Subcutaneous abdominal adipose tissue (tissue), 5 donors: ENCODE results near the gene PARK7.
A peak's percentile ranks its signal among the peaks of the same experiment; 100 is the strongest.

Experiments
- H3K27ac ChIP-seq: one replicate; pipeline ENCODE4 v1.7.0; 2013; ENCODE audit warnings: low read depth, mild to moderate bottlenecking, inconsistent platforms, low read length, moderate library complexity
- H3K27me3 ChIP-seq, 5 donors: one replicate each; pipeline ENCODE4 v1.7.0; 2013; ENCODE audit warnings: low read length in 5 of 5, inconsistent platforms in 1 of 5; ENCODE audit not compliant: control insufficient read depth in 5 of 5, insufficient read depth in 4 of 5
- H3K36me3 ChIP-seq, 5 donors: one replicate each; pipeline ENCODE4 v1.7.0; 2013; ENCODE audit warnings: low read length in 5 of 5; ENCODE audit not compliant: control insufficient read depth in 5 of 5, insufficient read depth in 5 of 5
- H3K4me1 ChIP-seq, 5 donors: one replicate each; pipeline ENCODE4 v1.7.0; 2013; ENCODE audit warnings: low read length in 5 of 5, mild to moderate bottlenecking in 3 of 5, moderate library complexity in 1 of 5; ENCODE audit not compliant: control insufficient read depth in 5 of 5, insufficient read depth in 5 of 5
- H3K4me3 ChIP-seq, 5 donors: one replicate each; pipeline ENCODE4 v1.7.0; 2013; ENCODE audit warnings: low read length in 5 of 5, low read depth in 1 of 5
- H3K9ac ChIP-seq, 5 donors: one replicate each; pipeline ENCODE4 v1.7.0; 2013; ENCODE audit warnings: low read length in 5 of 5, mild to moderate bottlenecking in 4 of 5, moderate library complexity in 3 of 5
- H3K9me3 ChIP-seq, 5 donors: one replicate each; pipeline ENCODE4 v1.7.0; 2013; ENCODE audit warnings: low read length in 5 of 5; ENCODE audit not compliant: control insufficient read depth in 5 of 5
- donor health status: healthy.
- donor health status: healthy.
- donor health status: healthy.
- donor health status: healthy.
- donor health status: healthy.

PARK7 gene

DNA sequence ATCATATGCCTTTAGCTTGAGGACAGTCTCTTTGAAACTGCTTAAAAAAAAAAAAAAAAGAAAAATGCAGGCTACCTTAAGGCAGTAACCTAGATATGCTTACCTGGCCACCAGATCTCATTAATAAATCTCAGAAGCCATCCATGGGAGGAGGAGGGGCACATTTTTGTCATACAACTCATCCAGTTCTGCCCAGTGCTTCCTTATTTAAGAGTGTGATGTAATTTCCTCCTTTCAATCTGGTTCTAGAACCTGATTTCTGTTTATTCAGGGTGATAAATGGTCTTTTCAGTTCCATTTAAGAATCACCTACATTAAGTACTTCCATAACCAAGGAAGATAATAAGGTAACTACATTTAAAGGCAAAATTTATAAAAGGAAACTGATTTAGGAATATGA is 58.5 kb downstream of the PARK7 start:
- H3K27me3 ChIP-seq = no peaks in the 10 kb centered on the region
- H3K9me3 ChIP-seq = no peaks in the 10 kb centered on the region
- H3K4me3 ChIP-seq = no peak overlapping the region
- peak overlapping the region in 1 of 5 donors; percentile 7 for H3K9ac ChIP-seq
- H3K36me3 ChIP-seq = peaks cover 0 to 3% (median 0%) of the 10 kb centered on the region in 5 donors
- no peak overlapping the region for H3K27ac ChIP-seq
- H3K4me1 ChIP-seq = peaks cover 3 to 70% (median 41%) of the 10 kb centered on the region in 5 donors

DNA sequence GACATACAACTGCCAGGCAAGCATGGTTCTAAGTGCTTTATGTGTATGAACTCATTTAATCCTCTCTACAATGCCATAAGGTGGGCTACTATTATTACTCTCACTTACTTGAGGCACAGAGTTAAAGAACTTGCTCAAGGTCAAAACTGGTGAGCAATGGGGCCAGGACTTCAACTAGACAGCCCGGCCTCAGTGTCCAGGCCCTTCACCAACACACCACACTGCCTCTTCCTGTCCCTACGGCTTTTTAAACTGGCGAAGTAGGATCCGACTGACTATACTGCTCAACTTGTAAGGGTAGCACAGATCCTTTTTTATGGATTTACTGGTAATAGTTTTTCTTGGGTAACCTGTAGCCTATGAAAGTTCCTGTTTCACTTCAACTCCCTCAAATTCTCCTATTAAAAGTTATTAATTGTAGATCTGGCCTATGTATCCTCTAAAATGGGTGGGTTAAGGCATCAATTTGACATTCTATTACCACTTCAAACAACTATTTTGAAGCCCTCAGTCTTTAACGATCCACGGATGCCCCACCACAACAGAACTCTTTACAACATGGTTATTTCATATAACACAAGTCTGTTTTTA is 60.3 kb downstream of the PARK7 start:
- Histone ChIP-seq H3K9ac (no peak overlapping the region), H3K4me1 (peaks cover 2 to 61% (median 35%) of the 10 kb centered on the region in 5 donors), H3K4me3 (peak overlapping the region in 2 of 5 donors; percentile 37 to 89), H3K36me3 (peaks cover 0 to 3% (median 0%) of the 10 kb centered on the region in 5 donors), H3K27ac (peak overlapping the region; percentile 26), H3K9me3 (no peaks in the 10 kb centered on the region), H3K27me3 (no peaks in the 10 kb centered on the region)

DNA sequence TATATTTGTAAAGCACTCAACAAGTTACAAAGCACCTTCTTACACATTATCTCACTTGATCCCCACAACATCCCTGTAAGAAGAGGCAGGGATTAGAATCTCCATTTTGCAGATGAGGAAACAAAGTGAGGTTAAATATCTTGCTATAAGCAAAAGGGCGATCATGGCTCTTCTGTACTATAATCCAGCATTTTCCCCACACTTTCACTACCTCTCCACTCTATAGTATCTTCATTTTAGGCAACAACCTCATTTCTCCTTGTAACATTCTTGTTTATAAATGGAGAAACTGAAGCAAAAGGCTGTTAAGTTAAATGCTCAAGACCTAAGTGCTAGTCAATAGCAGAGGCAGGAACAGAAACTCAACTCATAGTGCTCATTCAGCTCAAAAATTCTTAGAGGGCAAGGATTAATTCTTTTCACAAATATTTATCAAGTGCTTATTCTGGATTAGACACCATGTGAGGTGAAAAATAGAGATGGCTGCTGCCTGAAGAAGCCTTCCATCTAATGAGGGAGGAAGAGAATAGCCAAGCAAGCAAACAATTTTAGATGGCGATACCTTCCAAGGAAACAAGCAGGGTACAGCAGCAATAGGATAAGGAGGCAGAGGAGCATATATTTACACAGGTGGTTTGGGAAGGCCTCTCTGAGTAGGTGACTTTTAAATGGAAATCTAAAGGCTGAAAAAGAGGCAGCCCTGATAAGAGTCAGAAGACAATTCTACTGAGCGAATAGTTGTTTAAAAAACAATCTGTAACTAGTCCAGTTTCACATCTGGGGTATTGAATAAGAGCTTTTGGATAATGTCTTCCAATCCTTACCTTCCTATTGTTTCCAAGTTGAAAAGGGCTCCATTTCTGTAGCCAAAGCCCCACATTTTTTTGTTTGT is 61.1 kb downstream of the PARK7 start:
- Histone ChIP-seq H3K27ac (peak overlapping the region; percentile 26), H3K9me3 (no peaks in the 10 kb centered on the region), H3K36me3 (peaks cover 0 to 3% (median 0%) of the 10 kb centered on the region in 5 donors), H3K9ac (peak overlapping the region in 1 of 5 donors; percentile 26), H3K27me3 (no peaks in the 10 kb centered on the region), H3K4me3 (peak overlapping the region; percentile 15 to 98 (median 84)), H3K4me1 (peaks cover 4 to 61% (median 39%) of the 10 kb centered on the region in 5 donors)

DNA sequence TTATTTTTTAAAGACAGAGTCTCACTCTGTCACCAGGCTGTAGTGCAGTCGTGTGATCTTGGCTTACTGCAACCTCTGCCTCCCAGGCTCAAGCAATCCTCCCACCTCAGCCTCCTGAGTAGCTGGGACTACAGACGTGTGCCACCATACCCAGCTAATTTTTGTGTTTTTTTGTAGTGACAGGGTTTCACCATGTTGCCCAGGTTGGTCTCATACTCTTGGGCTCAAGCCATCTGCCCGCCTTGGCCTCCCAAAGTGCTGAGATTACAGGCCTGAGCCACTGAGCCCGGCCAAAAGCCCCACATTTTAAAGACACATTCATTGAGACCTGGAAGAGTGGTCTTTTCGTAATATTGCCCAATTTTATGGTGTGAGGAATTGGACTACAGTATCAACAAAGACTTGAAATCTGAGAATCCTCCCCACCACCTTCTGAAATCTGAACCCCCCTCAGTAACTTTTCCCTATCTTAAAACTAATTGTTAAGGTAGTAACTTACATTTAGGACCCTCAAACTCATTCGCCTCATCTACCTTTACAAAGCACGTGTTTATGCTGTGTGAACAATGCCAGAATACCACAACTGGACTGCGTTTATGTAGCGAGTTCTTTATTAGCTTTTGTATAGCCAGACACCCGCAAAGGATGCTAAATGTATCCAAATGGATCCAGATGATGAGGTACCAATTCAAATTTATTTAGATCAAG is 61.9 kb downstream of the PARK7 start:
- no peaks in the 10 kb centered on the region for H3K27me3 ChIP-seq
- peak overlapping the region in 2 of 5 donors; percentile 0 to 93 for H3K9ac ChIP-seq
- H3K9me3 ChIP-seq = no peaks in the 10 kb centered on the region
- peak overlapping the region; percentile 79 to 98 (median 87) for H3K4me3 ChIP-seq
- H3K4me1 ChIP-seq = peaks cover 4 to 65% (median 43%) of the 10 kb centered on the region in 5 donors
- no peak overlapping the region for H3K27ac ChIP-seq
- H3K36me3 ChIP-seq = peaks cover 0 to 3% (median 0%) of the 10 kb centered on the region in 5 donors

DNA sequence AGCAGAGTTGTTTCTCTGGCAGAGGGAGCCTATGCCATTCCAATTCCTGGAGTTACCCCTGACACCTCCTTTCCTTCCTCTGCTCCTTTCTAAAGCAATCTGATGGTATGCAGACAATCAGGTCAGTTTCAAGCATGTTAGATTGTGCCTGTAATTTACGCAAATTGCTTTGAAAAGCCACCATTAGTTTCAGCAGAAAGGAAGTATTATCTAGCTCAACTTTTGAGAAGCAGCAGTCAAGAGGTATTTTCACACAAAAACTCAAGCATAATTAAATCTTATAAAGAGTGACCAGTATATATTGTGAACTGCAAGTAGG is 62.4 kb downstream of the PARK7 start:
- peak overlapping the region; percentile 79 to 98 (median 87) for H3K4me3 ChIP-seq
- H3K27ac ChIP-seq = no peak overlapping the region
- H3K36me3 ChIP-seq = peaks cover 0 to 3% (median 0%) of the 10 kb centered on the region in 5 donors
- peak overlapping the region in 2 of 5 donors; percentile 0 to 93 for H3K9ac ChIP-seq
- peaks cover 4 to 70% (median 43%) of the 10 kb centered on the region in 5 donors for H3K4me1 ChIP-seq
- H3K27me3 ChIP-seq = no peaks in the 10 kb centered on the region
- H3K9me3 ChIP-seq = no peaks in the 10 kb centered on the region

DNA sequence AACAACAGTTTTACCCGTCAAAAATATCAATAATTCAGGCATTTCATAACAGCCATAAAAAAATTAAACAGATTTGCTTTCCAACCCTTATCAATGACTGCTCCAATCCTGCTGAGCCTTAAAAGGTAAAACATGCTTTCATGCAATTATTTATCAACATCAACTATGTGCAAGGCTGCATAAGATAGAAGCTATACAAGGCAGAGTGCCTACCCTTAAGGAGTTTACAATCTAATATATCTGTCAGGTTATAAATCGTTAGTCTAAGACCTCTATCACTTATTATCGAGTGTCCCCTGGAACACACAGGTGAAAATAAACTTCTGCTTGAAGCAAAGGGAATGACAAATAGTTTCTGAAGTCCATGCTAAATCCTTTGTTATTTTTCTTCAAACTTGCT is 62.8 kb downstream of the PARK7 start:
- H3K4me3 ChIP-seq = peak overlapping the region; percentile 79 to 98 (median 87)
- peaks cover 4 to 73% (median 43%) of the 10 kb centered on the region in 5 donors for H3K4me1 ChIP-seq
- peaks cover 0 to 3% (median 0%) of the 10 kb centered on the region in 5 donors for H3K36me3 ChIP-seq
- H3K9ac ChIP-seq = peak overlapping the region in 3 of 5 donors; percentile 0 to 93 (median 74)
- no peak overlapping the region for H3K27ac ChIP-seq
- H3K9me3 ChIP-seq = no peaks in the 10 kb centered on the region
- H3K27me3 ChIP-seq = no peaks in the 10 kb centered on the region

DNA sequence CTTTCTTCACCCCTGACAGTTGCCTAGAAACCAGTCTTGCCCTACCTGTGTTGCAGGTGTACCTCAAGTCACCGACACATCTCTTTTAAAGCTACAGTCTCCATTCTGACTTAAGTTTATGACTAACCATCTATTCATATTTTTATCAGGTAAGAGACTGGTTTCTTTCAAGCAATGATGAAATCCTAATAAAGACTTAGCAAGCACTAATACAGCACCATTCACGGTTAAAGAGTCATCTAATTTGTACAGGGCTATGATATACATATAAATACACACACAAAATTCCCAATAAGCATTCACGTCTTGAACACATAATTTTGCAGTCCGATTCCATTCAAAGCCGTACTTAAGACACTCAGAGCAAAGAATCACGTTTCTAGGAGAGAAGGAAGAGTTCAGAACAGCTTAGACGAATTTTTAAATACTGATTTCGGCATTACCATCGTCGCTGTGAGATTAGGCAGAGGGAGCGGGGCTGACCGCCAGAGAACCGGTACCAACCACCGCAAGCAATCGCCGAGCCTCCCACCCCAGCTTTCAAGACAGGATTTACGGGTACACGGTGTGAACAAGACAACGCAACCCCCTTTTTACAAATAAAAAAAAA is 63.7 kb downstream of the PARK7 start:
- Histone ChIP-seq H3K4me1 (peaks cover 4 to 68% (median 38%) of the 10 kb centered on the region in 5 donors), H3K4me3 (peak overlapping the region; percentile 79 to 98 (median 87)), H3K36me3 (peaks cover 0 to under 1% (median 0%) of the 10 kb centered on the region in 5 donors), H3K9me3 (no peaks in the 10 kb centered on the region), H3K27me3 (no peaks in the 10 kb centered on the region), H3K27ac (peak overlapping the region; percentile 39), H3K9ac (peak overlapping the region; percentile 49 to 95 (median 74))

DNA sequence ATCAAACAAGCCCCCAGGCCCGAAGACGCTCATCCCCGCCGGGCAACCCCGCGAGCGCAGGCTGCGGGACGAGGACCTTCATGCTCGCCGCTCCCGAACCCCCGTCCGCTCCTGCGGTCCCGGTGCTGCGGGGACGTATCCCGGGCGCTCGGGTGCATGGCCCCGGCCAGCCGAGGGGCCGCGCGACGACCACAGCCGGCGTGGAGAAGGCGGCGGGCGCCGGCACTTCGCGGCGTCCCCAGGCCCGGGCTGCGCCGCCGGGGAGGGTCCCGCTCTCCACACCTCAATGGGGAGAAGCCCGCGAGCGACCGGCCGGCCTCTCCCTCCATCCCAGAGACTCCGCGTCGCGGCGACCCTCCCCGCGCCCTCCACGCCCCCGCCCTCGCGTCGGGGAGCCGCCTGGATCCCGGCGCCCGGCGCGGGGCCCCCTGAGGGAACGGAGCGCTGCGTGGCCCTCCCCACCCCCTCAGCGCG is 64.2 kb downstream of the PARK7 start:
- H3K4me1 ChIP-seq = peaks cover 4 to 63% (median 37%) of the 10 kb centered on the region in 5 donors
- H3K36me3 ChIP-seq = no peaks in the 10 kb centered on the region
- peak overlapping the region; percentile 79 to 98 (median 87) for H3K4me3 ChIP-seq
- H3K27ac ChIP-seq = peak overlapping the region; percentile 39
- no peaks in the 10 kb centered on the region for H3K9me3 ChIP-seq
- H3K9ac ChIP-seq = peak overlapping the region; percentile 49 to 95 (median 74)
- H3K27me3 ChIP-seq = no peaks in the 10 kb centered on the region

DNA sequence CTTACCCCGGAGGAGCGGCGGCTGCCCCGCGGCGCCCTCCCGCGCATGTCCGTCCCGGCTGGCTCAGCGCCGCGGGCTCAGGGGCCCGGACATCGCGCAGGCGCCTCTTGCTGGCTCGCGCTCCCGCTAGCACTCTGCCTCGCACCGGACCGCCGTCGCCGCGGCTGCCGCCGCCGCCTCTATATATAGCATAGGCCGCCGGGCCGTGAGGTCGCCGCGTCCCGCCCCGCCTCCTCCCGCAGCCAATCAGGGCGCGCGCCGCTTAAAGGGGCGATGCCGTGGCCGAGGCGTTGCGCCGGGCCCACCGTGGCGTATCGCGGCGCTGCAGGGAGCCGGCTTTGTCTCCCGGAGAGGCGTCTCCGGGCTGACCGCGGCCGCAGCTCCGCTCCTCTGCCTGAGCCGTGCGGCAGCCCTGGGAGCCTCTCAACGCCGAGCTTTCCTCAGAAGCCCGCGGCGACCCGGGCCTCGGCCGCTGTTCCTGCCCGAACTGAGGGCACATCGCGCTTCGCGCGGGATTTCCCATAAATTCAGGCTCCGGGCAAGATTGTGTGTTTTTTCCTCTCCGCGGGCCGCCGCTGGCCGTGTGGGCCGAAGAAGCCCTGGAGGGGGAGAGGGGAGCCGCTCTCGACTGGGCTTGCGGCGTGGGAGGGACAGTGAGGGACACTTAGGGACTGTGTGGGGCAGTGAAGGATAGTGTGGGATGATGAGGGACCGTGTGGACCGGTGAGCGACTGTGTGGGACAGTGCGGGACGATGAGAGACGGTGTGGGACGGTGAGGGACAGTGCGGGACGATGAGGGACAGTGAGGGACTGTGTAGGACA is 64.9 kb downstream of the PARK7 start, which contains the start of gene ERRFI1:
ERRFI1 (minus strand) TSS at position 157 of the 823 bp plus-strand sequence. CDS start 10,690 bp downstream, outside the sequence.
- H3K4me3 ChIP-seq = peak within 1 kb of the TSS; percentile 79 to 98 (median 89)
- peak within 1 kb of the TSS; percentile 92 for H3K27ac ChIP-seq
- no peaks in the 10 kb centered on the region for H3K36me3 ChIP-seq
- H3K9ac ChIP-seq = peak within 1 kb of the TSS; percentile 66 to 95 (median 74)
- no peaks in the 10 kb centered on the region for H3K27me3 ChIP-seq
- H3K9me3 ChIP-seq = no peaks in the 10 kb centered on the region
- peaks cover 4 to 60% (median 37%) of the 10 kb centered on the region in 5 donors for H3K4me1 ChIP-seq
